ENCODE measurements around the gene TCF7L1.
A peak's percentile ranks its signal among the peaks of the same experiment; 100 is the strongest.

TCF7L1 gene

DNA sequence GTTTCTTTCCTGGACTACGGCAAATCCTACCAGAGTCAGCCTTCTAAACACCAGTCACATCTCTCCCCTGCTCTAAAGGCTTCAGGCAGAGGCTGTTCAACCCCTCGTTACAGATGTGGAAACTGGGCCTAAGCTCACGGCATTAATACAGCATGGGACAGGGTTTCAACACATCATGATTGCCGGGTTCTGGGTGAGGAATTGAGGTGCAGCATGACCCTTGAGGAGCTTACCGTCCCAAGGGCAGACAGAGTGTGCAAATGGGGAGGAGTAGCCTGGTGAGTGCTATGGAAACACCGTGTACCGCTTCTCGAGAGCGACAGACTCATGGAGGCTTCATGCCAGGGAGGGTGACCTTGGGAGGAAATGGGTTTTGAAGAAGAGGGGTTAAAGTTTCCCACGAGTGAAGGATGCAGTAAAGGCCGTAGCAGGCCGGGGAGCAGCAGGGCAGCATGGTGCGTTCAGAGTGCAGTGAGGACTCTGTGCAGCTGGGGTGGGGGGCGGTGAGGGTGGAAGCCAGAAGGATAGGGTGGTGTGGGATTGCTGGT lies 143.5 kb downstream of the TCF7L1 start:
- Mint-ChIP-seq H3K36me3 (no peaks in the 10 kb centered on the region), H3K4me3 (no peak overlapping the region), H3K27ac (no peak overlapping the region), H3K9me3 (no peaks in the 10 kb centered on the region), H3K4me1 (no peaks in the 10 kb centered on the region)
- no peak for ATAC-seq
- DNase-seq (ENCODE audit: low spot score in 2 of 2) = no peak

GRCh38 chr2:85277416-85278158 lies 144.4 kb downstream of the TCF7L1 start:
- Mint-ChIP-seq H3K4me1 (no peaks in the 10 kb centered on the region), H3K9me3 (no peaks in the 10 kb centered on the region), H3K27ac (no peak overlapping the region), H3K4me3 (no peak overlapping the region), H3K36me3 (no peaks in the 10 kb centered on the region)
- ATAC-seq (no peak), DNase-seq (ENCODE audit: low spot score in 2 of 2) (no peak)

DNA sequence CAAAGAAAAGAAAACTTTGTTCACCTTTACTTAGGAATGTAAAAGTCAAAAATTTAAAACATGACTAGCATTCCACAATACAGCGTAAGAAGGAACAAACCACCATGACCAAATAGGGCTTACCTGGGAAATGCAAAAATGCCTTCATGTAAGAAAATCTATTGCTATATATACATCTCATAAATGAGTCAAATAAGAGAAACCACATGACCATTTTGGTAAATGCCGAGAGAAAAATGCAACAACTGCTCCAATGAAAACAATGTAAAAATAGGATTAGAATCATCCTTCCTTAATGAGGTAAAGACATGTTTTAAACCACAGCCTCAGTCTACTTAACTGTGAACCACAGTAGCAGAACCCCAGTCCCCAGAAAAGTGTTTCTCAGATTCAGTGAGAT lies 145.2 kb downstream of the TCF7L1 start:
- no peaks in the 10 kb centered on the region for H3K36me3 Mint-ChIP-seq
- H3K9me3 Mint-ChIP-seq = no peaks in the 10 kb centered on the region
- H3K4me1 Mint-ChIP-seq = no peaks in the 10 kb centered on the region
- DNase-seq (ENCODE audit: low spot score in 2 of 2) (no peak), ATAC-seq (no peak)
- no peak overlapping the region for H3K27ac Mint-ChIP-seq
- H3K4me3 Mint-ChIP-seq = no peak overlapping the region

- DNase-seq (ENCODE audit: low spot score in 2 of 2) = no peak
- no peak overlapping the region for H3K27ac Mint-ChIP-seq
- H3K36me3 Mint-ChIP-seq = no peaks in the 10 kb centered on the region
- no peak for ATAC-seq
- peaks cover 6% of the 10 kb centered on the region for H3K4me1 Mint-ChIP-seq
- no peak overlapping the region for H3K4me3 Mint-ChIP-seq
- no peaks in the 10 kb centered on the region for H3K9me3 Mint-ChIP-seq
These were observed 148.4 kb downstream of the TCF7L1 start for GRCh38 chr2:85281553-85281952.

DNA sequence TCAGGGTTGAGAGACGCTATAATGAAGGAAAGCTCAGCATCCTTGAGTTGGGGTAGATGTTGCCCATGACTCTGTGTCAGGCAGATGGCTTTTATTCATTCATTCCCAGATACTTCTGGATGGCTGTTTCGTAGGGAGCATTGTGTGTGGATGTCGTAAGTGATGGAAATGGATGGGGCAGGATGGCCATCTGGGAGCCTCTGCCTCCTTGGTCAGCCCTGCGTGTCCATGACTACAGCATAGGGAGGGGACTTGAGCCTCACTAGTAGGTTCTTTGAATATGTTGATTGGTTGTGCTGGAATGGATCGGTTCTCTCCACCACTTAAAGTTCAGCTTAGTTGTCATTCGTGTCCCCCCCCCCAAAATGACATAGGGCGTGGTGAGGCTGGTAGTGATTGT lies 149.7 kb downstream of the TCF7L1 start:
- no peak overlapping the region for H3K4me3 Mint-ChIP-seq
- ATAC-seq = no peak

DNA sequence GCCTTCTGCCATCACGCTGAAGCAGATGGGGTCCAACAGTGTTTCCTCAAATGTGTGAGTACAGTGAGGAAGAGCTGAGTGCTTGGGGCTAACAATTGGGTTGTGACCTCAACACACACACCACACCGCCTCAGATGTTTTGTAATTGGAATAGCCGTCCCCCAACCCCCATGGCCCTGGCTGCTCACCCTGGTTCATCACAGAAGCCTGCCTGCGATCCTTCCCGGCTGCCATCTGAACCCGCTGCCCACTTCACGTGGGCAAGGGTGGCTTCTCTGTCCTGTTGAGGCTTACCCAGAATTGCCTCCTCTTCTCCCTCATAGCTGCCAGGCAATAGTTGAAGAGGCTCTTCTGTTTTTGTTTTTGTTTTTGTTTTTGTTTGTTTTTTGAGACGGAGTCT lies 150.4 kb downstream of the TCF7L1 start:
- no peaks in the 10 kb centered on the region for H3K36me3 Mint-ChIP-seq
- H3K4me3 Mint-ChIP-seq = no peak overlapping the region
- DNase-seq (ENCODE audit: low spot score in 2 of 2) = no peak
- ATAC-seq = no peak
- H3K4me1 Mint-ChIP-seq = peaks cover 6% of the 10 kb centered on the region
- no peaks in the 10 kb centered on the region for H3K9me3 Mint-ChIP-seq
- H3K27ac Mint-ChIP-seq = no peak overlapping the region

More for the DNA sequence above, 149.7 kb downstream of the TCF7L1 start:
- H3K9me3 Mint-ChIP-seq = no peaks in the 10 kb centered on the region
- H3K36me3 Mint-ChIP-seq = no peaks in the 10 kb centered on the region
- no peak overlapping the region for H3K27ac Mint-ChIP-seq
- DNase-seq (ENCODE audit: low spot score in 2 of 2) = no peak
- peaks cover 6% of the 10 kb centered on the region for H3K4me1 Mint-ChIP-seq

DNA sequence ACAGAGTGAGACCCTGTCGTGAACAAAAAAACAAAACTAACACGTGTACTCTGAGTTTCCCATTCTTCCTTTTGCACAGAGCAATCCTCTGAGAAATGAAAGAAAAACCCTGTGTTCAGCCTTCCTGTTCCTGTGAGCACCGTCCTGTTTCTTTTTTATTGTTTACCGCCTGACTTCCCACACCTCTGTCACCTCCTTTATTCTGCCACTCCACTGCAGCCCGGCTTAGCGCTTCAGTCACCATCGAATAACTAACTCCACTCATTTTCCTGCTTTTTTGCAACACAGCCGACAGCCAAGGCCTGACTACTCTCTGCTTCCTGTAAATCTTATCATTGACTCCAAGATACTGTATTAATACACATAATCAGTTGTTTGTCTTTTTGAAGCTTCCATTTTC lies 153.7 kb downstream of the TCF7L1 start:
- Mint-ChIP-seq H3K27ac (no peak overlapping the region), H3K36me3 (no peaks in the 10 kb centered on the region), H3K4me3 (no peak overlapping the region), H3K4me1 (peaks cover 20% of the 10 kb centered on the region), H3K9me3 (no peaks in the 10 kb centered on the region)
- ATAC-seq (no peak), DNase-seq (ENCODE audit: low spot score in 2 of 2) (no peak)

GRCh38 chr2:85287721-85288120 lies 154.5 kb downstream of the TCF7L1 start:
- Mint-ChIP-seq H3K4me1 (peaks cover 20% of the 10 kb centered on the region), H3K36me3 (no peaks in the 10 kb centered on the region), H3K27ac (no peak overlapping the region), H3K9me3 (no peaks in the 10 kb centered on the region), H3K4me3 (no peak overlapping the region)
- ATAC-seq = no peak
- DNase-seq (ENCODE audit: low spot score in 2 of 2) = no peak

DNA sequence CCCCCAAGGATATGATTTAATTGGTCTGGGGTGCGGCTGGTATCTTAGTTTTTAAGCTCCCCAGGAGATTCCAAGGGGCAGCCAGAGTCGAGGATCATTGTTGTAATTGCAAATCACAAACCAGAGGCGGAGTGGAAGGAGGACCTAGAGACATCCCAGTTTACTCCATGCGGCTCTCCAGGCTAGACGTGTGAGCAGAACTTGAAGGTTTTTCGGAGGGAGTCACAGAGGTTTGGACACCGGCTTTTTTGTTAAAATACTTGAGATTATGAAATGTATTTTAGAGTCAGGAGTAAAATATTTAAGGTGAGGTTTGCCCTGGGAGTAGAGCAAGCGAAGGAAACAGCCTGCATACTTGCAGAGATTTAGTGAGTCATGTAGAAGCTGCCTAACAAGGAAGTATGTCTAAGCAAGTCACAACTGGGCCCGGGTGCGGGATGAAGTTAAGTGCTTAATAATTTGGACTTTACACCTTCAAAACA lies 155.1 kb downstream of the TCF7L1 start:
- Mint-ChIP-seq H3K27ac (no peak overlapping the region), H3K4me1 (peaks cover 20% of the 10 kb centered on the region), H3K4me3 (no peak overlapping the region), H3K9me3 (no peaks in the 10 kb centered on the region), H3K36me3 (no peaks in the 10 kb centered on the region)
- ATAC-seq (no peak), DNase-seq (ENCODE audit: low spot score in 2 of 2) (no peak)

DNA sequence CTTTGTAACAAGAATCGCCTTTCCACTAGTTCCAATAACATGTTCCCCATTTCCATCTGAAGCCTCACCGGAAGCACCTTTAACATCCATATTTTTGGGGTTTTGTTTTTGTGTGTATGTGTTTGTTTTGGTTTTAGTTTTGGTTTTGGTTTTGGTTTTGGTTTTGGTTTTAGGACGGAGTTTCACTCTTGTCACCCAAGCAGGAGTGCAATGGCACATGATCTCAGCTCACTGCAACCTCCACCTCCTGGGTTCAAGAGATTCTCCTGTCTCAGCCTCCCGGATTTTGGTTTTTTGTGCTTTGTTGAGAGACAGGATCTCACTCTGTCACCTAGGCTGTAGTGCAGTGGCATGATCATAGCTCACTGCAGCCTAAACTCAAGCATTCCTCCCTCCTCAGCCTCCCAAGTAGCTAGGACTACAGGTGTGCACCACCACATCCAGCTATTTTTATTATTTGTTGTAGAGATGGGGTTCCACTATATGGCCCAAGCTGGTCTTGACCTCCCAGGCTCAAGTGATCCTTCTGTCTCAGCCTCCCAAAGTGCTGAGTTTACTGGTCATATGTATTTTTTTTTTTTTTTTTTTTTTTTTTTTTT lies 158.3 kb downstream of the TCF7L1 start:
- H3K9me3 Mint-ChIP-seq = no peaks in the 10 kb centered on the region
- H3K4me3 Mint-ChIP-seq = peak overlapping the region; percentile 3
- DNase-seq (ENCODE audit: low spot score in 2 of 2) (no peak), ATAC-seq (peak; percentile 47)
- no peaks in the 10 kb centered on the region for H3K36me3 Mint-ChIP-seq
- peak overlapping the region; percentile 70 for H3K27ac Mint-ChIP-seq
- H3K4me1 Mint-ChIP-seq = peaks cover 14% of the 10 kb centered on the region

DNA sequence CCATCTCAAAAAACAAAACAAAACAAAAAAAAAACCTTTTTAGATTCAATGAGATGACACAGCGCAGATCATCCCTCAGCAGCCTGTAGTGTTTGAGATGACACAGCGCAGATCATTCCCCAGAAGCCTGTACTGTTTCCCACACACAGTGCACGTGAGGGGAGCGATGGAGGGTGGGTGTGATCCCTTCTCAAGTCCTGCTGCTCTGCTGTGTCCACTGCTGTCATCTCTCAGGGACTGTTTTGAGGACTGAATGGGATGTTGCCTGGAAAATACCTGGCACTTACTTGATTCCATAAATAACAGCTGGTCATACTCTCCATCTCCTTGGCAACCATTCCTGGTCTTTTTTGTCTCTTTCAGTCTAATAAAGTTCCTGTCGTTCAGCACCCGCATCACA lies 168.9 kb downstream of the TCF7L1 start:
- DNase-seq (ENCODE audit: low spot score in 2 of 2) = no peak
- Mint-ChIP-seq H3K9me3 (no peaks in the 10 kb centered on the region), H3K36me3 (peaks cover 10% of the 10 kb centered on the region), H3K4me3 (no peak overlapping the region), H3K27ac (no peak overlapping the region), H3K4me1 (peaks cover 14% of the 10 kb centered on the region)
- ATAC-seq = no peak

GRCh38 chr2:85303780-85304531 lies 170.8 kb downstream of the TCF7L1 start:
- H3K4me3 Mint-ChIP-seq = no peak overlapping the region
- DNase-seq (ENCODE audit: low spot score in 2 of 2) = no peak
- ATAC-seq = no peak
- peaks cover 27% of the 10 kb centered on the region for H3K4me1 Mint-ChIP-seq
- H3K36me3 Mint-ChIP-seq = peaks cover 10% of the 10 kb centered on the region
- no peaks in the 10 kb centered on the region for H3K9me3 Mint-ChIP-seq
- H3K27ac Mint-ChIP-seq = no peak overlapping the region

- Mint-ChIP-seq H3K4me1 (peaks cover 42% of the 10 kb centered on the region), H3K9me3 (no peaks in the 10 kb centered on the region), H3K27ac (peak overlapping the region; percentile 89), H3K4me3 (peak overlapping the region; percentile 68), H3K36me3 (peaks cover 24% of the 10 kb centered on the region)
- ATAC-seq (no peak), DNase-seq (ENCODE audit: low spot score in 2 of 2) (no peak)
These were observed 174.3 kb downstream of the TCF7L1 start for GRCh38 chr2:85307527-85307897.

DNA sequence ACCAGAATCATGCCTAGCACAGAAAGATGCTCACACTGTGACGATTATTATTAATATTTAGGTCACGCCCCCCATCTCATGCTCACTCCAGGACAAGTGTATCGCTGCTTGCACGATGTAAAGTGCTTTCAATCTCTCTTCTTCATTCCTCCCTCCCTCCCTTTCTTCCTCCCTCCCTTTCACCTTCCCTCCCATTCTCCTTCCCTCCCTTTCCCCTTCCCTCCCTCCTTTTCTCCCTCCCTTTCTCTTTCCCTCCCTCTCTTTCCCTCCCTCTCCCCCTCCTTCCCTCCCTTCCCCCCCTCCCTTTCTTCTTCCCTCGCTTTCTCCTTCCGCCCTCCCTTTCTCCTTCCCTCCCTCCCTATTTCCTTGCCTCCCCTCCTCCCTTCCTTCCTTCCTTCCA lies 175.0 kb downstream of the TCF7L1 start:
- no peak for ATAC-seq
- Mint-ChIP-seq H3K4me3 (no peak overlapping the region), H3K4me1 (peaks cover 42% of the 10 kb centered on the region), H3K36me3 (peaks cover 31% of the 10 kb centered on the region), H3K9me3 (no peaks in the 10 kb centered on the region), H3K27ac (peak overlapping the region; percentile 88)
- DNase-seq (ENCODE audit: low spot score in 2 of 2) = no peak

GRCh38 chr2:85308896-85309555 lies 175.8 kb downstream of the TCF7L1 start:
- no peak for DNase-seq (ENCODE audit: low spot score in 2 of 2)
- Mint-ChIP-seq H3K27ac (peak overlapping the region; percentile 88), H3K36me3 (peaks cover 39% of the 10 kb centered on the region), H3K4me1 (peaks cover 48% of the 10 kb centered on the region), H3K9me3 (no peaks in the 10 kb centered on the region), H3K4me3 (peak overlapping the region; percentile 71)
- peak; percentile 54 for ATAC-seq
